PC-9 (cell line): ENCODE results near the gene TATDN2. TPM values are rescaled to one million over a fixed set of nuclear protein-coding genes. Genes with fewer than 3 reads are reported as not detected.

Experiments
- BruUV-seq: library from RNA; stranded (reverse); fragments of 400-500 nt; replicated peaks from 2 replicates; lab custom pipeline; 2021; lab: Mats Ljungman, UMichigan
- CTCF ChIA-PET: fragments of 300-600 bp; sonication (Branson Sonifier 250); formaldehyde crosslinking; loops from one replicate; lab custom pipeline; 2022; ENCODE audit warnings: antibody characterized with exemption; lab: Charles Lee
- POLR2A ChIA-PET: fragments of 300-600 bp; sonication (Branson Sonifier 250); formaldehyde crosslinking; loops from one replicate; lab custom pipeline; 2022; ENCODE audit warnings: antibody characterized with exemption; ENCODE audit not compliant: unreplicated experiment; lab: Charles Lee
- DNase-seq, 2 experiments: peaks; one replicate each; pipeline versions ENCODE4 v3.0.0 to v3.0.0-alpha.2; 2015 to 2022; ENCODE audit warnings: mixed read lengths in 1 of 2
- H2AFZ ChIP-seq: fragments of 200-600 bp; sonication (generic); 2 replicates; pipeline ENCODE4 v1.8.1; 2017; ENCODE audit warnings: antibody characterized with exemption
- H3F3A ChIP-seq: fragments of 200-600 bp; sonication (generic); 2 replicates; pipeline ENCODE4 v1.8.1; 2017; ENCODE audit warnings: antibody characterized with exemption, mild to moderate bottlenecking, low read depth; ENCODE audit not compliant: insufficient read depth
- H3K27ac ChIP-seq: fragments of 200-600 bp; sonication (generic); 2 replicates; pipeline ENCODE4 v1.6.1; 2016; ENCODE audit warnings: mixed run types
- H3K27me3 ChIP-seq: fragments of 200-600 bp; sonication (generic); 2 replicates; pipeline ENCODE4 v1.6.1; 2016; ENCODE audit warnings: low read depth, mixed run types; ENCODE audit not compliant: insufficient read depth
- H3K36me3 ChIP-seq: fragments of 200-600 bp; sonication (generic); 2 replicates; pipeline ENCODE4 v1.6.1; 2016; ENCODE audit warnings: low read depth, mixed run types
- H3K4me1 ChIP-seq: fragments of 200-600 bp; sonication (generic); replicated peaks from 2 replicates; pipeline ENCODE4 v1.6.1; 2016; ENCODE audit warnings: mixed run types; ENCODE audit not compliant: insufficient read depth
- H3K4me2 ChIP-seq: fragments of 200-600 bp; sonication (generic); 2 replicates; pipeline ENCODE4 v1.6.1; 2017; ENCODE audit warnings: mixed run types
- H3K4me3 ChIP-seq: fragments of 200-600 bp; sonication (generic); 2 replicates; pipeline ENCODE4 v1.6.1; 2016; ENCODE audit warnings: mixed run types
- H3K79me2 ChIP-seq: fragments of 200-600 bp; sonication (generic); 2 replicates; pipeline ENCODE4 v1.6.1; 2017; ENCODE audit warnings: low read depth, mixed run types
- H3K9me2 ChIP-seq: fragments of 200-600 bp; sonication (generic); 2 replicates; pipeline ENCODE4 v1.8.1; 2017; ENCODE audit warnings: mild to moderate bottlenecking; ENCODE audit not compliant: insufficient read depth
- H3K9me3 ChIP-seq: fragments of 200-600 bp; sonication (generic); 2 replicates; pipeline ENCODE4 v1.8.1; 2016; ENCODE audit warnings: low read depth; ENCODE audit not compliant: insufficient read depth
- H4K20me1 ChIP-seq: fragments of 200-600 bp; sonication (generic); 2 replicates; pipeline ENCODE4 v1.8.1; 2017; ENCODE audit not compliant: insufficient read depth
- EZH2 ChIP-seq: fragments of 200-600 bp; sonication (generic); IDR thresholded peaks from 2 replicates; pipeline ENCODE4 v1.8.0; 2017; ENCODE audit warnings: antibody characterized with exemption, low read depth
- intact Hi-C: fragments of 100-400 bp; cut with micrococcal nuclease; formaldehyde crosslinking; loops from one replicate; pipeline ENCODE4 v1.10.0; 2022; ENCODE audit not compliant: unreplicated experiment
- total RNA-seq: library from RNA; stranded (reverse); gene quantifications from 2 replicates; pipeline ENCODE4 v1.2.3, GENCODE V29; 2021
- TF ChIP-seq, protein P1 (sequence below): fragments of 200-600 bp; sonication (generic); conservative IDR thresholded peaks from 2 replicates; pipeline ENCODE4 v1.6.1; 2017; ENCODE audit warnings: mixed run types, antibody characterized with exemption, mild to moderate bottlenecking, moderate library complexity

TATDN2 gene
- total RNA-seq, 1 experiment from 2014 or later, result 34.0 TPM

- intact Hi-C loops, result no loop called here
- Histone ChIP-seq H3K36me3 (0 out of 2 replicates have a peak, but pooled peaks cover 9% of the 10 kb centered on the region), H3K27me3 (no peaks in the 10 kb centered on the region), H4K20me1 (0 out of 2 replicates have a peak, but pooled peaks cover 7% of the 10 kb centered on the region), H3K9me2 (no peaks in the 10 kb centered on the region), H3K9me3 (no peaks in the 10 kb centered on the region), H3K4me3 (no peak overlapping the region), H3F3A (no peaks in the 10 kb centered on the region; the same call in 1 of the 2 replicates), H3K79me2 (no peaks in the 10 kb centered on the region), H2AFZ (no peak overlapping the region), H3K4me1 (no peaks in the 10 kb centered on the region), H3K4me2 (no peak overlapping the region), H3K27ac (no peak overlapping the region)
- TF ChIP-seq EZH2, result no peak
- TF ChIP-seq, protein P1, sequence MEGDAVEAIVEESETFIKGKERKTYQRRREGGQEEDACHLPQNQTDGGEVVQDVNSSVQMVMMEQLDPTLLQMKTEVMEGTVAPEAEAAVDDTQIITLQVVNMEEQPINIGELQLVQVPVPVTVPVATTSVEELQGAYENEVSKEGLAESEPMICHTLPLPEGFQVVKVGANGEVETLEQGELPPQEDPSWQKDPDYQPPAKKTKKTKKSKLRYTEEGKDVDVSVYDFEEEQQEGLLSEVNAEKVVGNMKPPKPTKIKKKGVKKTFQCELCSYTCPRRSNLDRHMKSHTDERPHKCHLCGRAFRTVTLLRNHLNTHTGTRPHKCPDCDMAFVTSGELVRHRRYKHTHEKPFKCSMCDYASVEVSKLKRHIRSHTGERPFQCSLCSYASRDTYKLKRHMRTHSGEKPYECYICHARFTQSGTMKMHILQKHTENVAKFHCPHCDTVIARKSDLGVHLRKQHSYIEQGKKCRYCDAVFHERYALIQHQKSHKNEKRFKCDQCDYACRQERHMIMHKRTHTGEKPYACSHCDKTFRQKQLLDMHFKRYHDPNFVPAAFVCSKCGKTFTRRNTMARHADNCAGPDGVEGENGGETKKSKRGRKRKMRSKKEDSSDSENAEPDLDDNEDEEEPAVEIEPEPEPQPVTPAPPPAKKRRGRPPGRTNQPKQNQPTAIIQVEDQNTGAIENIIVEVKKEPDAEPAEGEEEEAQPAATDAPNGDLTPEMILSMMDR, result no peak
- DNase-seq, result no peak
- ChIA-PET CTCF (interaction anchor here (0.6 kb wide), 1 partner anchor 74 kb away, joined by 4 read pairs; no protein-coding TSS in a partner anchor), POLR2A (interaction anchor here (0.5 to 0.6 kb wide), 3 partner anchors 10 to 138 kb away, joined by 4 to 10 read pairs (median 6); no protein-coding TSS in a partner anchor)
- no TSS peak for BruUV-seq
Observed at GRCh38 chr3:10286133-10286524, 37.9 kb downstream of the TATDN2 start.

DNA sequence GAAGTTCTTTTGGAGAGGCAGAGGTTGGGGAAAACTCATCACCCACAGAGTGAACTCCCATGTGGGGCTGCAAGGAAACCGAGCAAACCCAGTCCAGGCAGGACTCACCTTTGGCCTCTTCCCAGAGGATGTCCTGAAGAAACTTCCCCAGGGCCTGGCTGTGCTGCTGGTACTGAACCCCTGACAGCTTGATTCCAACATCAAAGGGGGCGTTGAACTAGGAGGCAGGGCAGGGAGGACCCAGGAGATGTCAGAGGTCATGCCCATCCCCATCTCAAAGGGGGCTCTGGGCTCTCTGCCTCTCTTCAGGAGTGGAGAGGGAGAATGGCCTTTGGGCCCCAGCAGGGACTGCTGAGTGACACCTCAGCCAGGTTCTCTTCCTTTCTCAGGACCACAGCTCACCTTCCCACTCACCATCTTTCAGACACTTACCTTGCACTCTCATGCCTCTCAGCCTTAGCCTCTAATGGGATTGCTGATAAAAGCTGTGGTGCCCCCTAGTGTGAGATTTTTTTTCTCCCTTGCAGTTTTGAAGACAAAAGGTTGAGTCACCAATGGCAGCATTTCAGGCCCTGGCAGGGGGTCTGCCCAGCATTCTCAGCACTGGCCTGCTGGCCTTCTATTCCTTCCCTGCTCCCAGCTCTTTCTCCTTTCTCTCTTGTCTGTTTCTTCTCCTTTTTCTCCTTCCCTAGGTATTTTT, 38.5 kb downstream of the TATDN2 start:
- BruUV-seq, result no TSS peak
- TF ChIP-seq, protein P1, result no peak
- TF ChIP-seq EZH2, result no peak
- Histone ChIP-seq H3K9me3 (no peaks in the 10 kb centered on the region), H3K4me3 (no peak overlapping the region), H4K20me1 (0 out of 2 replicates have a peak, but pooled peaks cover 7% of the 10 kb centered on the region), H3K79me2 (no peaks in the 10 kb centered on the region), H3K4me2 (no peak overlapping the region), H3K36me3 (0 out of 2 replicates have a peak, but pooled peaks cover 9% of the 10 kb centered on the region), H2AFZ (no peak overlapping the region), H3K4me1 (no peaks in the 10 kb centered on the region), H3K9me2 (no peaks in the 10 kb centered on the region), H3F3A (no peaks in the 10 kb centered on the region; the same call in 1 of the 2 replicates), H3K27ac (no peak overlapping the region), H3K27me3 (no peaks in the 10 kb centered on the region)
- DNase-seq, result no peak
- ChIA-PET POLR2A (interaction anchor here (0.5 to 0.6 kb wide), 2 partner anchors 34 to 138 kb away, joined by 4 to 6 read pairs; no protein-coding TSS in a partner anchor), CTCF (no interaction called here)
- intact Hi-C loops, result no loop called here

DNA sequence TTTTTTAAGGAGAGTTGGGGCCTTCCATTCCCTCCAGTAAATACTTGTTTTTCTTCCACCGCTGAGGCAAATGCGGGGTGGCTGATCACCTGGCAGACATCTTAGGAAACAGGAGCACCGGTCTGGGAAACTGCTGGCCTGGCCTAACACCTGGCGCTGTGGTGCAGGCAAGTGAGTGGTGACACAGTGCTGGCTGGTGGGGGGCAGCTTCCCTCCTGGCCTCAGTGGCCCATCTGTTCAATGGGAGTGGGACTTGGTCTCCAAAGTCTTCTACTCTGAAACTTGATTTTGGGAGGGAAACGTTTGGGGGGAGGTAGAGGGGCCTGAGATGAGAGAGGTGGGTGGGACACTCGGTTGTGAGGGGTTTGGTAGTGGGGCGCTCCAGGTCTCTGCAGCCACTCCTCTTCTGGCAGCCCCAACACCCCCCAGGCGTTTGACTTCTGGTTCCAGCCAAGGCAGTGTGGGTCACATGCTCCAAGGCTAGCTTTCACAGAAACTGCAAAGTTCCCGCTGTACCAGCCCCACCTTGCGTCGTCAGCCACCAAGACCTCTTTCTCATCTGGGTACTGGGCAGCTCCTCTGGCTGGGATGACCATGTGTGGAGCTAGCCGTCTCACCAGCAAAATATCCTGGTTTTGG, 39.8 kb downstream of the TATDN2 start:
- no peak for DNase-seq
- H3K36me3 ChIP-seq, result 0 out of 2 replicates have a peak, but pooled peaks cover 6% of the 10 kb centered on the region
- H3K27ac ChIP-seq, result no peak overlapping the region
- TF ChIP-seq EZH2, result no peak
- TF ChIP-seq, protein P1, result no peak
- ChIA-PET CTCF (no interaction called here), POLR2A (no interaction called here)
- H4K20me1 ChIP-seq, result 0 out of 2 replicates have a peak, but pooled peaks cover 7% of the 10 kb centered on the region
- H2AFZ ChIP-seq, result no peak overlapping the region
- no TSS peak for BruUV-seq
- no peak overlapping the region for H3K4me3 ChIP-seq
- H3K27me3 ChIP-seq, result no peaks in the 10 kb centered on the region
- no peaks in the 10 kb centered on the region for H3K4me1 ChIP-seq
- H3K79me2 ChIP-seq, result no peaks in the 10 kb centered on the region
- H3F3A ChIP-seq, result no peaks in the 10 kb centered on the region; the same call in 1 of the 2 replicates
- no peaks in the 10 kb centered on the region for H3K9me2 ChIP-seq
- intact Hi-C loops, result no loop called here
- no peaks in the 10 kb centered on the region for H3K9me3 ChIP-seq
- no peak overlapping the region for H3K4me2 ChIP-seq
